Mucosa of stomach (tissue), 1 donor: ENCODE data around the gene ABHD15.
A peak's percentile ranks its signal among the peaks of the same experiment; 100 is the strongest.

ENCODE experiments used
- H3K27me3 ChIP-seq: one replicate; pipeline ENCODE4 v1.7.0; 2013; ENCODE audit warnings: mild to moderate bottlenecking, low read length; ENCODE audit not compliant: control insufficient read depth, insufficient read depth
- H3K36me3 ChIP-seq: one replicate; pipeline ENCODE4 v1.7.0; 2013; ENCODE audit warnings: low read length; ENCODE audit not compliant: control insufficient read depth, insufficient read depth
- H3K4me1 ChIP-seq: one replicate; pipeline ENCODE4 v1.7.0; 2013; ENCODE audit warnings: mild to moderate bottlenecking, low read length; ENCODE audit not compliant: control insufficient read depth, insufficient read depth
- H3K4me3 ChIP-seq: one replicate; pipeline ENCODE4 v1.7.0; 2013; ENCODE audit warnings: low read length
- H3K9ac ChIP-seq: one replicate; pipeline ENCODE4 v1.7.0; 2013; ENCODE audit warnings: mild to moderate bottlenecking, low read length, moderate library complexity
- H3K9me3 ChIP-seq: one replicate; pipeline ENCODE4 v1.7.0; 2013; ENCODE audit warnings: mild to moderate bottlenecking, low read length, moderate library complexity; ENCODE audit not compliant: control insufficient read depth
- donor health status: Pancreatic carcinoma.

ABHD15 gene

GRCh38 chr17:29566473-29567303 is at the start of gene ABHD15:
Gene ABHD15 (minus strand): TSS chr17:29567037. CDS start chr17:29566966, 71 bp downstream.
- peak within 1 kb of the TSS; percentile 77 for H3K4me3 ChIP-seq
- H3K27me3 ChIP-seq, result no peaks in the 10 kb centered on the region
- no peaks in the 10 kb centered on the region for H3K36me3 ChIP-seq
- peaks cover 28% of the 10 kb centered on the region for H3K4me1 ChIP-seq
- peak within 1 kb of the TSS; percentile 76 for H3K9ac ChIP-seq
- H3K9me3 ChIP-seq, result no peaks in the 10 kb centered on the region

- Histone ChIP-seq H3K27me3 (peaks cover 68% of the 10 kb centered on the region), H3K9ac (peak overlapping the region; percentile 11), H3K9me3 (no peaks in the 10 kb centered on the region), H3K4me3 (no peak overlapping the region), H3K36me3 (no peaks in the 10 kb centered on the region), H3K4me1 (peaks cover 56% of the 10 kb centered on the region)
Observed at GRCh38 chr17:29615492-29616299, 48.9 kb upstream of the ABHD15 start.

GRCh38 chr17:29615048-29615385 is 48.2 kb upstream of the ABHD15 start:
- peaks cover 56% of the 10 kb centered on the region for H3K4me1 ChIP-seq
- no peak overlapping the region for H3K9ac ChIP-seq
- H3K36me3 ChIP-seq, result no peaks in the 10 kb centered on the region
- H3K27me3 ChIP-seq, result peaks cover 61% of the 10 kb centered on the region
- no peak overlapping the region for H3K4me3 ChIP-seq
- H3K9me3 ChIP-seq, result no peaks in the 10 kb centered on the region

GRCh38 chr17:29614349-29615047 is 47.7 kb upstream of the ABHD15 start:
- Histone ChIP-seq H3K4me1 (peaks cover 56% of the 10 kb centered on the region), H3K36me3 (no peaks in the 10 kb centered on the region), H3K9ac (no peak overlapping the region), H3K27me3 (peaks cover 56% of the 10 kb centered on the region), H3K4me3 (no peak overlapping the region), H3K9me3 (no peaks in the 10 kb centered on the region)

- H3K4me3 ChIP-seq, result no peak overlapping the region
- H3K9me3 ChIP-seq, result no peaks in the 10 kb centered on the region
- peaks cover 49% of the 10 kb centered on the region for H3K27me3 ChIP-seq
- peak overlapping the region; percentile 1 for H3K9ac ChIP-seq
- H3K4me1 ChIP-seq, result peaks cover 56% of the 10 kb centered on the region
- no peaks in the 10 kb centered on the region for H3K36me3 ChIP-seq
Observed at GRCh38 chr17:29613856-29614255, 47.0 kb upstream of the ABHD15 start.

GRCh38 chr17:29613352-29613837 is 46.6 kb upstream of the ABHD15 start:
- Histone ChIP-seq H3K4me1 (peaks cover 56% of the 10 kb centered on the region), H3K36me3 (no peaks in the 10 kb centered on the region), H3K9me3 (no peaks in the 10 kb centered on the region), H3K27me3 (peaks cover 45% of the 10 kb centered on the region), H3K4me3 (no peak overlapping the region), H3K9ac (peak overlapping the region; percentile 1)

- no peak overlapping the region for H3K9ac ChIP-seq
- no peaks in the 10 kb centered on the region for H3K36me3 ChIP-seq
- H3K9me3 ChIP-seq, result no peaks in the 10 kb centered on the region
- peaks cover 48% of the 10 kb centered on the region for H3K4me1 ChIP-seq
- H3K27me3 ChIP-seq, result peaks cover 40% of the 10 kb centered on the region
- H3K4me3 ChIP-seq, result no peak overlapping the region
Observed at GRCh38 chr17:29612404-29613280, 45.8 kb upstream of the ABHD15 start.

- peaks cover 42% of the 10 kb centered on the region for H3K4me1 ChIP-seq
- H3K4me3 ChIP-seq, result no peak overlapping the region
- no peak overlapping the region for H3K9ac ChIP-seq
- H3K36me3 ChIP-seq, result no peaks in the 10 kb centered on the region
- H3K9me3 ChIP-seq, result no peaks in the 10 kb centered on the region
- H3K27me3 ChIP-seq, result peaks cover 34% of the 10 kb centered on the region
Observed at GRCh38 chr17:29612094-29612403, 45.2 kb upstream of the ABHD15 start.

GRCh38 chr17:29611351-29612093 is 44.7 kb upstream of the ABHD15 start:
- H3K36me3 ChIP-seq, result no peaks in the 10 kb centered on the region
- no peaks in the 10 kb centered on the region for H3K9me3 ChIP-seq
- H3K4me1 ChIP-seq, result peaks cover 37% of the 10 kb centered on the region
- no peak overlapping the region for H3K4me3 ChIP-seq
- no peak overlapping the region for H3K9ac ChIP-seq
- peaks cover 28% of the 10 kb centered on the region for H3K27me3 ChIP-seq

GRCh38 chr17:29610395-29610794 is 43.6 kb upstream of the ABHD15 start:
- no peaks in the 10 kb centered on the region for H3K36me3 ChIP-seq
- no peaks in the 10 kb centered on the region for H3K9me3 ChIP-seq
- H3K4me1 ChIP-seq, result peaks cover 26% of the 10 kb centered on the region
- no peak overlapping the region for H3K4me3 ChIP-seq
- no peak overlapping the region for H3K9ac ChIP-seq
- peaks cover 18% of the 10 kb centered on the region for H3K27me3 ChIP-seq

GRCh38 chr17:29608986-29609385 is 42.1 kb upstream of the ABHD15 start:
- peaks cover 4% of the 10 kb centered on the region for H3K27me3 ChIP-seq
- no peaks in the 10 kb centered on the region for H3K36me3 ChIP-seq
- H3K9me3 ChIP-seq, result no peaks in the 10 kb centered on the region
- peaks cover 12% of the 10 kb centered on the region for H3K4me1 ChIP-seq
- H3K4me3 ChIP-seq, result no peak overlapping the region
- no peak overlapping the region for H3K9ac ChIP-seq
